GM12892 (cell line): ENCODE results near the gene HOXD9.

Source experiments
- DNase-seq: peaks from one replicate; pipeline ENCODE4 v3.0.0; 2011; ENCODE audit not compliant: insufficient read length
- FAIRE-seq: peaks from 2 replicates; lab custom pipeline; 2011; peaks lifted over from hg19 to GRCh38; lab: Jason Lieb, UNC
- POLR2A ChIP-seq: IDR thresholded peaks from 2 replicates; pipeline ENCODE4 v1.6.1; 2011; ENCODE audit warnings: low read depth, low read length, control low read depth
- POLR2AphosphoS5 ChIP-seq: IDR thresholded peaks from 2 replicates; pipeline ENCODE4 v1.6.1; 2011; ENCODE audit warnings: low read depth, low read length, control low read depth
- TAF1 ChIP-seq: IDR thresholded peaks from 2 replicates; pipeline ENCODE4 v1.6.1; 2011; ENCODE audit warnings: low read depth, mild to moderate bottlenecking, control low read depth, low read length, borderline replicate concordance

The HOXD9 gene

DNA sequence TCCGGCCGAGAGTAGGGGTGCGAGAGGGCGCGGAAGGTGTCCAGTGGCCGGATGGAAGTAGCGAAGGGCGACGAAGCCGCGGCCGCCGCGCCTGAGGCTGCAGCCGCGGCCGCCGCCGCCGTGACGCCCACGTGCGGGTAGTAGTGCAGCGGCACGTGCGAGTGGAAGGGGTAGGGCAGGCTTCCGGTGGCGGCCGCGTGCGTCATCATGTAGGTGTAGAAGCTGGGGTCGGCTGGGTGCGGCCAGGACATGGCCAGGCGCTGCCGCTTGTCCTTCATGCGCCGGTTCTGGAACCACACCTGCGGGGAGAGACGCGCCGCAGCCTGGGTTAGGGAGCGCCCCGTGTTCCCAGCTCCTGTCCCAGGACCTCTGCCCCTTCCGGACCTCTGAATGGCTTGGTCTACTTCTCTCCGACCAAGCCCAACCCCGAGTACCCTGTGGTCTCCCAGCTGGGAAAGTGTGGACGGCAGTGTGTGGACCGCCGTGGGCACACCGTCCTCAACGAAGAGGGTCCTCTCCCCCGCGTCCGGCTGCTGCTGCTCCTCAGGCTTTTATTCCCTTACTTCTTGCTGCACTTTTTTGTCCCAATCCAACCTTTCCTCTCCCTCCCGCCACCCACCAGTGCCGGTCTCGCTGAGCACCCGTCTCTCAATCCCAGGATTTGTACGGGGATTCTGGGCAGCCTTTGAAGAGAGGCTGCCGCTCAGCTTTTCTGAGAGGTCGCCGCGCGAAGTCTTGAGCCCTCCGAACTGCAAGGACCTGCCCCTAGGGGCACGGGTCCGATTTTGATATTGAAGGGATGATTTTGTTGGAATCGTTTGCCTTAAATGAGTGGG lies 41.8 kb upstream of the HOXD9 start:
- no peak for FAIRE-seq
- TF ChIP-seq POLR2AphosphoS5 (no peak), POLR2A (no peak), TAF1 (no peak)
- no peak for DNase-seq

DNA sequence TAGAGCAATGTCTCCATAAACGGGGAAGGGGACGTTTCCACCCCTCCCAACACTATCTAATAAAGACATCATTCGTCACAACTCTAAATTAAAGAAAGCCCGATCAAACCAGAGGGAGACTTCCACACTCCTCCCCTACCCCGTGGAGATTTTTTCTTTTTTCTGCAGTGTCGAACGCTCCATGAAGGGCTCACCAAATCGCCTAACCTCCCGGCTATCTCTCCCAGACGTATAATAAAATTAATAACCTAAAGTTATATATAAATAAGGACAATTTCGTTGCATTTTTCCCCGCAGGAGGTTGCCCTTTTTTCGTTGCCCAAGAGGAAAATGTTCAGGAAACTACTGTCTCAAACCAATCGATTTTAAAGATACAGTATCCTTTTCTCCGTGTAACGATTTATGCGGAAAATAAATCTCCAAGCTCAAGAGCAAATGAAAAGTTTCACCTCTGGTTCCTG lies 41.1 kb upstream of the HOXD9 start:
- FAIRE-seq, result no peak

DNA sequence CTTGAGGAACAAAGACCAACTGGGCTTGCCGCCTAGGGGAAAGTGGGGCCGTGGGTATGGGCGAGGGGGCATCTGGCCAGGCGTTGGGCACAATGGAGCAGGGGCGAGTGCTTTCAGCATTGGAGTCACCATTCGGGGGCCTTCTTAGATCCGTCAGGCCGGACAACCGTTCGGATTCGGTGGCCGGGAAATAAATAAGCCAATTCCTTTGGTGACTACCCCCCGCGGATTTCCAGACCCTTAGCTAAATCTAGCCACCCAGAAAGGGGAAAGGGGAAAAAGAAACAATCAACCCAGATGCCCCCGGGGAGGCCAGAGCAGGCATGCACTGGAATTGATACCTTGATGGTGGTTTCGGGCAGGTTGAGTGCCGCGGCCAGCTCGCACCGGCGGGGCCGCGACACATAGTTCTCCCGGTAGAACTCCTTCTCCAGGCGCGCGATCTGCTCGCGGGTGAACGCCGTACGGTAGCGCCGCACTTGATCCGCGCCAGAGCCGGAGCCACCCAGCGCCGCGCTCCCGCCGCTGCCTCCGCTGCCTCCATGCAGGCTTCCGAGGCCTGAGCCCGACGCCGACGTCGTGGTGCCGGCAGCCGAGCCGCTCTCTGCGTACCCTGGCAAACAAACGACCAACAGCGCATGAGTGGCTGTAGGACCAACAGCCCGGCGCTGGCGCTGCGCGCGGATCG lies 40.5 kb upstream of the HOXD9 start:
- no peak for TF ChIP-seq POLR2AphosphoS5
- no peak for TF ChIP-seq TAF1
- no peak for TF ChIP-seq POLR2A
- DNase-seq (no peak), FAIRE-seq (no peak)

More for the DNA sequence above, 41.1 kb upstream of the HOXD9 start:
- no peak for TF ChIP-seq POLR2A
- no peak for TF ChIP-seq TAF1
- TF ChIP-seq POLR2AphosphoS5, result no peak
- DNase-seq, result no peak

DNA sequence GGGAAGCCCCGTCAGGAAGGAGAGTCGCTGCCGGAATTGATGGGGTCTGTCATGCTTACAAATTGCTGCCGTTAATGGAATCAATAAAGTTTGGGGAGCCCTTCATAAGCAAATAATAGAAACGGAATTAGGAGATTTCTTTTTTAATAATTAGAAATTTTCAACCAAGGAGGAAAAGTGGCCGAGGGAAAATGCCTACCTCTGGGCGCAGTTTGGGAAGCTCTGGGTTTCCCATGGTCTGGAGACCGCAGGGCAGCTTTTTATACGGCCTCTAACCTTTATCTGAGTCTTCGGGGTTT lies 40.0 kb upstream of the HOXD9 start:
- no peak for TF ChIP-seq POLR2A
- no peak for TF ChIP-seq TAF1
- no peak for TF ChIP-seq POLR2AphosphoS5
- FAIRE-seq (no peak), DNase-seq (no peak)

DNA sequence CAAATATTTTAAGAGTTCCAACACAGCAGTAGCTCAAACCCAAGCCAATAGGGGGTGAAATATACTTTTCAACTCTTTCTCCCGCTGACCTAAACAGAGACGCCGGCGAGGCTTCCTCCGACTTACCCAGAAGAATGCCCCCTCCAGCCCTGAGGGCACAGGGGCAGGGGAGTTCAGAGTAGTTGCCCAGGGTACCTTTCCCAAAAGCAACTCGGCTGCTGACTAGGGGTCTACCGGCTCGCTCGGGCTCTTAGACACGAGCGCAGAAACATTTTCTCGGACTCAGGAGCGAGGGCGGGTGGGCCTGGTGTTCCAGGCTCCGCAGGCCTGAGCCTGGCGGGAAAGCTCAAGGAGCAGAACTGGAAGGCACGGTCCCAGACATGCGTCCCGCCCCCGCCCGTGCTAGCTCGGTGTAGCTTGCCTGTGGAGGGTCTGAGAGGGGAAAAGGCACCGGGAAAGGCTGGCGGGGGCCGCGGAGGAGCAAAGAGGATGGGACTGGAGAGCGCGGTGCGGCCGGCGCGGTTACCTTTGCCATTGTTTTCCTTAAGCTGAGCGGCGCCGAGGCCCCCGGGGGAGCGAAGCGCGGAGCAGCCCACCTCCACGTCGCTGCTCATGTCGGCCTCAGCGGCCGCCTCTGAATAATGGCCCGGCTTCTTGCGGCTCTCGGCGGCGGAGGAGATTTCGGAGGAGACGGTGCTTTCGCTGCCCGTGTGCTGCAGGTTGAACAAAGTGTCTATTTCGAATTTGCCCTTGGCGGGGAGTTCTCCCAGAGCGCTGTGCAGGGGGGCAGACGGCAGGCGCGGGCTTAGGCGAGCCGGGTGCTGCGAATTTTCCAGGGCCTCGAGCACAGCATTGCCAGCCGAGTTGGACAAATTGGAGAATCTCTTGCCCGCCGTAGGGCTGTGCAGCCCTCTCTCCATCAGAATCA lies 39.4 kb upstream of the HOXD9 start:
- no peak for TF ChIP-seq POLR2A
- TF ChIP-seq POLR2AphosphoS5, result no peak
- TF ChIP-seq TAF1, result no peak
- FAIRE-seq (no peak), DNase-seq (no peak)

DNA sequence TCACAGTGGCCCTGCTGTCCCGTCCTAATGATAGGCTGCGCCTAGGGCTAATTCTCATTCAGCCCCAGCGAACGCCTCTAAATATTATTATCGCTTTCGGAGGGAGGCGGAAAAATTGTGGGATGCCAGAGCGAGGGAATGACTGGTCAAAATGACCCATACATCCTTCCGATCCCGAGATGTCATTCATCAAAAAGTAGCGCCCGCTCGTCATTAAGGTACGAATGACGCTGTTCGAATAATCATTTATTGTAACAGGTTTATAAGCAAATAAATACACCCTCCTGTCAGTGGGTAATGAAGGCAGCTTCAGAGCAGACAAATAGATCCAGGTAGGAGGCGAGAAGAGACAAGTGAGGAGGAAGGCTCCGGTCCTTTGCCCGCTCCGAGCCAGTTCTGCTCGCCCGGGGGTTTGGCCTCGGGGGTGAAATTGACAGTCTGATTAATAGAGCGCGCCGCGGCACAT lies 38.7 kb upstream of the HOXD9 start, which contains the start of gene EVX2:
EVX2 (minus strand) TSS at position 167 of the 466 bp plus-strand sequence. CDS start 186 bp downstream, outside the sequence.
- FAIRE-seq, result no peak
- no peak for DNase-seq
- TF ChIP-seq POLR2AphosphoS5, result no peak
- TF ChIP-seq POLR2A, result no peak
- TF ChIP-seq TAF1, result no peak

DNA sequence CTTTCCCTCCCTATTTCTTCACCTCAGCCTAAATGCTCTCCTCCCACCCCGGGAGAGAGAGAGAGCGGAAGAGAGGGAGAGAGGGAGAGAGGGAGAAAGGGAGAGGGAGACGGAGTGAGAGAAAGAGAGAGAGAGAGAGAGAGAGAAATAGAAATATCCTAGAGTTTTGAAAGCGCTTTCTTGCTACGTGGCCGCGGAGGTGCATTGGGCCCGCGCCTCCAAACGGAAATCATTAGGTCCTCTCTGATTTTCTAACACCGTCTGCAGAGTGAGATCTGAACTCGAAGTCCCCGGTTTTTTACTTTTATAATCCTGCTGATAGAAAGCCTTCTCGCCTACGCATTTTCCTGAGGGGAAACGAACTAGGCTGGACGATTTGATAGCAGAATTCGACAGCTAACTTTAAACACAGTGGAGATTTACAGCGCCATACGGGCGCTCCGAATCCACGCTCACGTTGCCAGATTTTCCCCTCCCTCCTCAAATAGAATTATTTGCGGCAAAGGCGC lies 37.9 kb upstream of the HOXD9 start:
- FAIRE-seq, result no peak
- DNase-seq, result no peak
- TF ChIP-seq POLR2A (no peak), TAF1 (no peak), POLR2AphosphoS5 (no peak)

DNA sequence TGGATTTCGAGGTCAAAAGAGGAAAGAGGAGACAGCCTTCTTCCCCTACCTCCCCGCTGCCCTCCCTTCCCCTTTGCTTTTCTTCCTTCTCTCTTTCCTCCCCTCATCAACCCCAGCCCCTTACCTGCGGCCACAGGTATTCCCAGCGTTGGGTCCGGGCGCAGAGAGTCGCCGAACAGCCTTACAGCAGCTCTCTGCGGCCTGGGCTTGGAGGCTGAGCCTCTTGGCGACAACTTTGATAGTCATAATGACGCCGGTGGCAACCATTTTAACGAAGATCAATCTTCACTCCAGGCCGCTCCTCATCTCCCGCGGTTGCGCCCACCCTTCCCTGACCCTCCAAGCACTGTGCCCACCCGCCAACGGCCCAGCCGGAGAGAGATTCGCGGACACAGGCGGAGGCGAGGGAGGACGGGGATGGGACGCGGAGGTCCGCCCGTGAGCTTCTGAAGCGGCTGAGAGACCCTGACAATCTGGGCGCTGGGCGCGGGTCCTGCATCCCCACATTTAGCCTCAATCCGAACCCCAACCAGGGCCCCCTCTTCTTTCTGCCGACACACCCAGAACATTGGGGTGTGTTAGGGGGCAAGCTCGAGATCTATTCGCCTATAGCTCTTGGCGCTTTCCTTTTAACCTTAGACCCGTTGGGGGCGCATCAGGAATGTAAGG lies 37.3 kb upstream of the HOXD9 start:
- FAIRE-seq, result no peak
- DNase-seq, result no peak
- TF ChIP-seq POLR2AphosphoS5, result no peak
- no peak for TF ChIP-seq POLR2A
- TF ChIP-seq TAF1, result no peak

DNA sequence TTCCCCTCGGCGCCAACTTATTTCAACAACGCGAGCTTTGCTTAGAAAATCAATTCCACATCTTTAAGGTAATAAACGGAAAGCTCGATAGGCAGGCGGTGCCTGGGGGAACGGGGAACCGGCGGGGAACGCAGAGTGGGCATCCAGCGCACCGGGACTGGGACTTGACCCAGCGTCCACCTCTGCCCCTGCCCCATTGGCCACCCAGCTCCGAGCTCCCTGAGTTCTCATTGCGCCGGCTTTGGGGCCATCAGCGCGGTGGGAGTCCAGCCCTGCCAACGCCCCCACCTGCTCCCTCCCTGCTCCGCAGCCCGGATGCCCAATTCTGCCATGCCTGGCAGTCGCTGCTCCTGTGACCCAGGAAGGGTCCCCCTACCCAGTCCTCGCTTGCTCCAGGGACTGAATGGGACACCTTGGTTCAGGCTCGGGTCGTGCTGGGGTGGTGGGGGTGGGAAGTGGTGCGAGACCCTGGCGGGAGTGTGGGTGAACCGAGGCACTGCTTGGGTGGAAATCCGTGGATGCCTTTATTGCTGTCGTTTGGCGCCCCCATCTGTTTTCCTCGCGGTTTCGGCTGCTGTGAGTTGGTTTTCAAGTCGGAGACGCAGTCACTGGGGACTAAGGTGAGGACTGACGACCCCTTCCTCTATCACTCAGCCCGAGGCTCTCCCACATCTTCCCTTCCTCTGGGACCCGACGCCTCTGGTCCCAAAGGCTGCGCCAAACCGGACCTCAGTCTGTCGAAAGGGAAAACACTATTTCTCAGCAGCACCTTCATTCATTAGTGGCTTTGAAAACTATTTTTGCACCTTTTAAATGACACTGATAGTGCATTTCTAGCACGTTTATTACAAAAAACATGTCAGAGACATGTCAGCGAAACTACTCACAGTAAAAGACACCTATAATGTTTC lies 36.4 kb upstream of the HOXD9 start:
- DNase-seq, result no peak
- TF ChIP-seq POLR2A (no peak), TAF1 (no peak), POLR2AphosphoS5 (no peak)
- FAIRE-seq, result no peak
